Left ventricle myocardium inferior (tissue), 1 donor: ENCODE measurements around the gene FYTTD1. TPM values are rescaled to one million over a fixed set of nuclear protein-coding genes. Genes with fewer than 3 reads are reported as not detected.

Experiments used
- DNase-seq: peaks from one replicate; pipeline ENCODE4 v3.0.0-alpha.2; 2020
- H3K27ac ChIP-seq: fragments of 200-600 bp; replicated peaks from 2 replicates; pipeline ENCODE4 v1.8.0; 2021
- H3K27me3 ChIP-seq: fragments of 200-600 bp; 2 replicates; pipeline ENCODE4 v1.8.0; 2021; ENCODE audit warnings: low read depth
- H3K36me3 ChIP-seq: fragments of 200-600 bp; 2 replicates; pipeline ENCODE4 v1.8.0; 2021
- H3K4me1 ChIP-seq: fragments of 200-600 bp; 2 replicates; pipeline ENCODE4 v1.8.0; 2021
- H3K4me3 ChIP-seq: fragments of 200-600 bp; 2 replicates; pipeline ENCODE4 v1.8.0; 2021; ENCODE audit warnings: mild to moderate bottlenecking, moderate library complexity
- H3K9me3 ChIP-seq: fragments of 200-600 bp; replicated peaks from 2 replicates; pipeline ENCODE4 v1.8.0; 2021
- CTCF ChIP-seq: fragments of 200-600 bp; IDR thresholded peaks from 2 replicates; pipeline ENCODE4 v1.8.0; 2021; ENCODE audit warnings: antibody characterized with exemption, mild to moderate bottlenecking, borderline replicate concordance
- intact Hi-C: fragments of 100-400 bp; cut with micrococcal nuclease; formaldehyde crosslinking; loops from one replicate; pipeline ENCODE4 v1.11.0; 2022
- total RNA-seq: library from RNA; stranded (reverse); fragmentation: NEBNext Ultra II Directional; extraction: Animal tissue kit (Norgen Biotek cat#: 25700); gene quantifications from one replicate; pipeline ENCODE4 v1.2.1, GENCODE V29; 2021
- donor health status: DM: no; HTN: yes; CAD: no; lungs with severe emphysema.

The FYTTD1 gene
- total RNA-seq, 1 donor from 2014 or later = 78.7 TPM

- DNase-seq = no peak
- H3K9me3 ChIP-seq = no peaks in the 10 kb centered on the region
- no peak overlapping the region for H3K27ac ChIP-seq
- no peaks in the 10 kb centered on the region for H3K27me3 ChIP-seq
- intact Hi-C loops = no loop called here
- H3K4me3 ChIP-seq = no peak overlapping the region
- no peak for TF ChIP-seq CTCF
- peaks cover 91% of the 10 kb centered on the region for H3K36me3 ChIP-seq
- no peaks in the 10 kb centered on the region for H3K4me1 ChIP-seq
These were observed 80.8 kb downstream of the FYTTD1 start for GRCh38 chr3:197830308-197830966.

- no peaks in the 10 kb centered on the region for H3K4me1 ChIP-seq
- DNase-seq = no peak
- no peak overlapping the region for H3K27ac ChIP-seq
- H3K27me3 ChIP-seq = no peaks in the 10 kb centered on the region
- intact Hi-C loops = no loop called here
- peaks cover 95% of the 10 kb centered on the region for H3K36me3 ChIP-seq
- TF ChIP-seq CTCF = no peak
- H3K9me3 ChIP-seq = no peaks in the 10 kb centered on the region
- no peak overlapping the region for H3K4me3 ChIP-seq
These were observed 81.3 kb downstream of the FYTTD1 start for GRCh38 chr3:197830967-197831313.

GRCh38 chr3:197833930-197834715 lies 84.4 kb downstream of the FYTTD1 start:
- intact Hi-C loops = no loop called here
- Histone ChIP-seq H3K4me3 (no peak overlapping the region), H3K27ac (no peak overlapping the region), H3K27me3 (no peaks in the 10 kb centered on the region), H3K36me3 (peaks cover 90% of the 10 kb centered on the region), H3K4me1 (no peaks in the 10 kb centered on the region), H3K9me3 (no peaks in the 10 kb centered on the region)
- no peak for DNase-seq
- no peak for TF ChIP-seq CTCF

- Histone ChIP-seq H3K27me3 (no peaks in the 10 kb centered on the region), H3K27ac (no peak overlapping the region), H3K9me3 (no peaks in the 10 kb centered on the region), H3K4me3 (no peak overlapping the region), H3K36me3 (peaks cover 90% of the 10 kb centered on the region), H3K4me1 (no peaks in the 10 kb centered on the region)
- no peak for TF ChIP-seq CTCF
- no peak for DNase-seq
- intact Hi-C loops = no loop called here
These were observed 85.8 kb downstream of the FYTTD1 start for GRCh38 chr3:197835509-197835908.

GRCh38 chr3:197836244-197836643 lies 86.6 kb downstream of the FYTTD1 start:
- H3K36me3 ChIP-seq = peaks cover 90% of the 10 kb centered on the region
- intact Hi-C loops = no loop called here
- H3K4me3 ChIP-seq = no peak overlapping the region

More at GRCh38 chr3:197836244-197836643, 86.6 kb downstream of the FYTTD1 start:
- no peak for DNase-seq
- Histone ChIP-seq H3K9me3 (no peaks in the 10 kb centered on the region), H3K27me3 (no peaks in the 10 kb centered on the region), H3K4me1 (no peaks in the 10 kb centered on the region), H3K27ac (no peak overlapping the region)
- no peak for TF ChIP-seq CTCF

Other genes starting within 250 kb of the FYTTD1 start
- gene BDH1, start 193.9 kb upstream of the FYTTD1 start, total RNA-seq = 90.0 TPM
- gene RUBCN, start 13.0 kb upstream of the FYTTD1 start, total RNA-seq = 23.3 TPM
- gene LRCH3, start 41.4 kb downstream of the FYTTD1 start, total RNA-seq = 25.8 TPM
- 775 TPM for gene RPL35A, start 200.3 kb downstream of the FYTTD1 start, total RNA-seq
- 10.6 TPM for gene LMLN, start 210.3 kb downstream of the FYTTD1 start, total RNA-seq